GM18508 (cell line): ENCODE measurements around the gene APC2.

Source experiments
- ATAC-seq: cut with Tn5 transposase; IDR thresholded peaks from one replicate; pipeline ENCODE4 v1.9.1; 2021; ENCODE audit warnings: moderate number of reproducible peaks; ENCODE audit not compliant: insufficient read depth, unreplicated experiment

Gene APC2

DNA sequence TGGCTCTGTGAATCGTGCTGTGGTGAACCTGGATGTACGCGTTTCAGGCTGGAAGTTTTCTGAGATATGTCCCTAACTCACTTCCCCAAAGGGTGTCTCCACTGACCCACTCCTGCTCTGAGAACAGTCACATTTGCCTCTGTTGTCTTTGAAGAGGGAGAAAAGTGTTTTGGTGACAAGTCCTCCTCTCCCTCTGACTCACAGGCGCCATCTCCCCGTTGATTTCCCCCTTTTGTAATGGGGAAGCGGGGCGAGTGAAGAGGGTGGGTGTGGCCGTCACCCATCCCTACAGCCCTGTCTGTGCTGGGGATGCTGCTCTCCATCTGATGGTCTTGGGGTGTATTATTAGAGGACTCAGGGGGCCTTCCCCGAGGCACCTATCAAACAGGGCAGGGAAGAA is 9.6 kb downstream of the APC2 start:
- ATAC-seq = no peak

GRCh38 chr19:1460033-1460995 is 10.4 kb downstream of the APC2 start:
- no peak for ATAC-seq

DNA sequence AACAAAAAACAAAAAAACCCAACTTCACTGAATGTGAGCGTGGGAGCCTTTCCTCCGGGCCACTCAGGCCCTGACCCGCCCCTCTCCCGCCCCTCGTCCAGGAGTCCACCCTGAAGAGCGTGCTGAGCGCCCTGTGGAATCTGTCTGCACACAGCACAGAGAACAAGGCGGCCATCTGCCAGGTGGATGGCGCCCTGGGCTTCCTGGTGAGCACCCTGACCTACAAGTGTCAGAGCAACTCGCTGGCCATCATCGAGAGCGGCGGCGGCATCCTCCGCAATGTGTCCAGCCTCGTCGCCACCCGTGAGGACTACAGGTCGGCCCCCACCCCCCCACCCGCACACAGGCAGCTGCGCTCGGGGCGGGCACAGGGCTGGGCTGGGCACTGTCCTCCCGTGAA is 11.9 kb downstream of the APC2 start:
- no peak for ATAC-seq

GRCh38 chr19:1465191-1466016 is 15.5 kb downstream of the APC2 start:
- ATAC-seq = no peak

- ATAC-seq = no peak
Measured at GRCh38 chr19:1466018-1466460, 16.1 kb downstream of the APC2 start.

GRCh38 chr19:1466461-1467214 is 16.7 kb downstream of the APC2 start:
- ATAC-seq = no peak

GRCh38 chr19:1467215-1467489 is 17.2 kb downstream of the APC2 start:
- ATAC-seq = no peak

DNA sequence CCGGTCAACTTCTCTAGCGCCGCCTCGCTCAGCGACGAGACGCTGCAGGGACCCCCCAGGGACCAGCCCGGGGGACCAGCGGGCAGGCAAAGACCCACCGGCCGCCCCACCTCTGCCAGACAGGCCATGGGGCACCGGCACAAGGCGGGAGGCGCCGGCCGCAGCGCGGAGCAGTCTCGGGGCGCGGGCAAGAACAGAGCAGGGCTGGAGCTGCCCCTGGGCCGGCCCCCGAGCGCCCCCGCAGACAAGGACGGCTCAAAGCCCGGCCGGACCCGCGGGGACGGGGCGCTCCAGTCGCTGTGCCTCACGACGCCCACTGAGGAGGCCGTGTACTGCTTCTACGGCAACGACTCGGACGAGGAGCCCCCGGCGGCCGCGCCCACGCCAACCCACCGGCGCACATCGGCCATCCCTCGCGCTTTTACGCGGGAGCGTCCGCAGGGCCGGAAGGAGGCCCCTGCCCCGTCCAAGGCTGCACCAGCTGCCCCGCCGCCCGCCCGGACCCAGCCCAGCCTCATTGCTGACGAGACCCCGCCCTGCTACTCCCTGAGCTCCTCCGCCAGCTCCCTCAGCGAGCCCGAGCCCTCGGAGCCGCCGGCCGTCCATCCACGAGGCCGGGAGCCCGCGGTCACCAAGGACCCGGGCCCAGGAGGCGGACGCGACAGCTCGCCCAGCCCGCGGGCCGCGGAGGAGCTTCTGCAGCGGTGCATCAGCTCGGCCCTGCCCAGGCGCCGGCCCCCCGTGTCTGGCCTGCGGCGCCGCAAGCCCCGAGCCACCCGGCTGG is 17.8 kb downstream of the APC2 start:
- ATAC-seq = no peak

GRCh38 chr19:1468274-1468820 is 18.4 kb downstream of the APC2 start:
- no peak for ATAC-seq

DNA sequence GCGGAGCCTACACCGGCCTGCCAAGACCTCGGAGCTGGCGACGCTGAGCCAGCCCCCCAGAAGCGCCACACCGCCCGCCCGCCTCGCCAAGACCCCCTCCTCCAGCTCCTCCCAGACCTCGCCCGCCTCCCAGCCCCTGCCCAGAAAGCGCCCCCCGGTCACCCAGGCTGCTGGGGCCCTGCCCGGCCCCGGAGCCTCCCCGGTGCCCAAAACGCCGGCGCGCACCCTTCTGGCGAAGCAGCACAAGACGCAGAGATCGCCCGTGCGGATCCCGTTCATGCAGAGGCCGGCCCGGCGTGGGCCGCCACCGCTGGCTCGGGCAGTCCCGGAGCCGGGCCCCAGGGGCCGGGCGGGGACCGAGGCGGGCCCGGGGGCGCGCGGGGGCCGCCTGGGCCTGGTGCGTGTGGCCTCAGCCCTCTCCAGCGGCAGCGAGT is 18.9 kb downstream of the APC2 start:
- ATAC-seq = no peak

DNA sequence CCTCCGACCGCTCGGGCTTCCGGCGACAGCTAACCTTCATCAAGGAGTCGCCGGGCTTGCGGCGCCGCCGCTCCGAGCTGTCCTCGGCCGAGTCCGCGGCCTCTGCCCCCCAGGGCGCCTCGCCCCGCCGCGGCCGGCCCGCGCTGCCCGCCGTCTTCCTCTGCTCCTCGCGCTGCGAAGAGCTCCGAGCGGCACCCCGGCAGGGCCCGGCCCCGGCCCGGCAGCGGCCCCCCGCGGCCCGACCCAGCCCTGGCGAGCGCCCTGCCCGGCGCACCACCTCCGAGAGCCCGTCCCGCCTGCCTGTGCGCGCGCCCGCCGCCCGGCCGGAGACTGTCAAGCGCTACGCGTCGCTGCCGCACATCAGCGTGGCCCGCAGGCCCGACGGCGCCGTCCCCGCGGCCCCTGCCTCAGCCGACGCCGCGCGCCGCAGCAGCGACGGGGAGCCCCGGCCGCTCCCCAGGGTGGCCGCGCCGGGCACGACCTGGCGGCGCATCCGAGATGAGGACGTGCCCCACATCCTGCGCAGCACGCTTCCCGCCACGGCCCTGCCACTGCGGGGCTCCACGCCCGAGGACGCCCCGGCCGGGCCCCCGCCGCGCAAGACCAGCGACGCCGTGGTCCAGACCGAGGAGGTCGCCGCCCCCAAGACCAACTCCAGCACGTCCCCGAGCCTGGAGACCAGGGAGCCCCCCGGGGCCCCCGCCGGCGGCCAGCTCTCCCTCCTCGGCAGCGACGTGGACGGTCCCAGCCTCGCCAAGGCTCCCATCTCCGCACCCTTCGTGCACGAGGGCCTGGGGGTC is 19.5 kb downstream of the APC2 start:
- ATAC-seq = no peak

DNA sequence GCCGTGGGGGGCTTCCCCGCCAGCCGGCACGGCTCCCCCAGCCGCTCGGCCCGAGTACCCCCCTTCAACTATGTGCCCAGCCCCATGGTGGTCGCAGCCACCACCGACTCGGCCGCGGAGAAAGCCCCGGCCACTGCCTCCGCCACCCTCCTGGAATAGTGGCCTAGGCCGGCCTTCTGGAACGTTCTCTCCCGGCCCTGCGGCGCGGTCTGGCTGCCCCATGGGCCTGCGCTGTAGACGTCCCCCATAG is 20.1 kb downstream of the APC2 start:
- no peak for ATAC-seq

GRCh38 chr19:1470305-1471009 is 20.5 kb downstream of the APC2 start:
- ATAC-seq = no peak

DNA sequence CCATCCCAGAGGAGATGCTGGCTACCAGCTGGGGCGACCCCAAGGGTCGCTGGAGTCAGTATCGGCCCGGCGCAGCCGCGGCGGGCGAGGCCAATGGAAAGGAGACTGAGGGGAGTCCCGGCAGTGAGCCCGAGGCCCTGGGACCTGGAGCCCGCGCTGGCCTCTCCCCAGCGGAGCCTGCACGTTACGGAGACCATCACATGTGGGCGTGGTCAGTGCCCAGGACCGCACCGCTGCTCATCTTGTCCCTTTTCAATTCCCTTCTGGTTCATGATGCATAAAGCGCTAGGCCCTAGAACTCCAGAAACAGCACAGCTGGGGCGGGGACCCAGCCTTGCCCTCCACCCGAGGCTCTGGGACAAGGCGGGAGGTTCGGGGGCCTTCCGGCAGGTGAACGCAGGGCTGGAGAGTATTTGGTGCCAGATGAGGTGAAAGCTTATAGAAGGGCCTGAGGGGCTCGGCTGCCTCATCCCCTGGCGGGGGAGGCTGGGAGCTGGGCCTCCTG is 21.1 kb downstream of the APC2 start:
- ATAC-seq = no peak

DNA sequence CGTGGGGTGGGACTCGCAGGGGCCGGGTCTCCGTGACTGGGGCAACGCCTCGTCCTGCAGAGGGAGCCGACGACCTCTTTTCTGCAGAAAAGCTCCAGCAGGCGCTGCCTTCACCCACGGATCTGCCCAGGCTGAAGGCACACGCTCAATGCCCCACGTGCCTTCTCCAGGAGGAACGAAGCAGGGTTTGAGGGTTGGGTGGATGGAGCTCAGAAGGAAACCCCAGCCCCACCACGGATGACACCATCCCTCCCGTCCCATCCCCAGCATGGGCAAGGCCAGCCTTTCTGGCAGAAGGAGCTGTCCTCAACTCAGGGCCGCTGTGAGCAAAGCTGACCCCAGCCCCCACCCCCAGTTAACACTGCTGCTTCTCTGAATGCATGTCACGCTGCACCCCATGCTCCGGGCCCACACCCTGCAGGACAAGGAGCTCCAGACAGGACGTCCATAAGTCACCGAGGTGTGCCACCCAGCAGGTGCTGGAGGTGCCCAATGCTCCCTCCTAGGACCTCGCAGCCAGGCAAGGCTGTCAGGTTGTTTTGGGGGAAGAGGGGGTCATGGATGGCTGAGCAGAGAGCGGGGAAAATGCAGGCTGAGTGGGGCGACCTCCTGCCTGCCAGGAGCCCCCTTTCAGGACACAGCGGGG is 21.7 kb downstream of the APC2 start:
- ATAC-seq = no peak

GRCh38 chr19:1472231-1473084 is 22.5 kb downstream of the APC2 start:
- ATAC-seq = no peak
